IMR-90 (cell line): ENCODE results near the gene CHRNA3.

Source experiments
- CTCF ChIP-seq: conservative IDR thresholded peaks from 2 replicates; pipeline ENCODE4 v1.5.1; 2012; ENCODE audit warnings: mild to moderate bottlenecking, low read depth, low read length, improper control_type of control experiment
- POLR2A ChIP-seq: IDR thresholded peaks from 2 replicates; pipeline ENCODE4 v1.6.1; 2012; ENCODE audit warnings: mild to moderate bottlenecking, low read depth, low read length
- RAD21 ChIP-seq: IDR thresholded peaks from 2 replicates; pipeline ENCODE4 v1.6.1; 2012; ENCODE audit warnings: low read length, improper control_type of control experiment

- TF ChIP-seq POLR2A: no peak
- no peak for TF ChIP-seq RAD21
- TF ChIP-seq CTCF: no peak
Measured at GRCh38 chr15:78550815-78551214, 70.0 kb downstream of the CHRNA3 start.
